Left ventricle myocardium superior (tissue), 1 donor: Measurements from ENCODE around the gene TP73. TPM values are rescaled to one million over a fixed set of nuclear protein-coding genes. Genes with fewer than 3 reads are reported as not detected.
A peak's percentile ranks its signal among the peaks of the same experiment; 100 is the strongest.
"Not testable (repeated sequence)": the region's sequence is repeated elsewhere in the genome, so short reads cannot be mapped to it uniquely, and the experiment has no call there.

ENCODE experiments used
- ATAC-seq: fragments of 200-7000 bp; cut with Tn5 transposase; one replicate; pipeline ENCODE4 v1.9.1; 2020; ENCODE audit warnings: mild to moderate bottlenecking, moderate library complexity
- DNase-seq: peaks from one replicate; pipeline ENCODE4 v3.0.0-alpha.2; 2020
- intact Hi-C: fragments of 100-400 bp; cut with micrococcal nuclease; formaldehyde crosslinking; loops from one replicate; pipeline ENCODE4 v1.11.0; 2022
- total RNA-seq: library from RNA; stranded (reverse); fragmentation: NEBNext Ultra II Directional; extraction: Animal tissue kit (Norgen Biotek cat#: 25700); gene quantifications from one replicate; pipeline ENCODE4 v1.2.1, GENCODE V29; 2021
- donor health status: DM: no; HTN: yes; CAD: no; lungs with severe emphysema.

TP73 gene
- total RNA-seq, 1 donor from 2014 or later = 0.05 TPM

DNA sequence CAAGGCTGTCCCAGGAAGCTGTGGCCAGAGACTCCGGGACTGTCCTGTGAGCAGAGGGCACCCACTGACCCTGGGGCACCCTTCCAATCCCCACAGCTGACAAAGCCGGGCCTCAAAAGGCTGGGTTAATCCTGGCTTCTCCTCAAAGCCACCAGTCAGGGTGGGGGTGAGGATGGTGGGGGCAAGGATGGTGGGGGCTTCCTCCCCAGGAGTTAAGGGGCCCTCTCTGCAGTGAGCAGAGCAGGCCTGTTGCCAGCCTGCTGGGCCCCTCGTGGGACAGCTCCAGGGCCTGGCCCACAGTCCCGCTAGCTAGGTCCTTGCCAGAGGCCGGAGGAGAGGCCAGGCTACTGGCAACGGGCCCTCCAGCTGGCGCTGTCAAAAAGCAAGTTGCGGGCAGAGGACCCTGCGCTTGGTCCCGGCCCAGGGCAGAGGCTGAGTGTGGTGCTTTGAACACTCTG is 62.0 kb downstream of the TP73 start:
- intact Hi-C loops = no loop called here
- DNase-seq = peak; percentile 70
- peak; percentile 67 for ATAC-seq

GRCh38 chr1:3714814-3715213 is 62.5 kb downstream of the TP73 start:
- ATAC-seq (no peak), DNase-seq (no peak)
- intact Hi-C loops = no loop called here

DNA sequence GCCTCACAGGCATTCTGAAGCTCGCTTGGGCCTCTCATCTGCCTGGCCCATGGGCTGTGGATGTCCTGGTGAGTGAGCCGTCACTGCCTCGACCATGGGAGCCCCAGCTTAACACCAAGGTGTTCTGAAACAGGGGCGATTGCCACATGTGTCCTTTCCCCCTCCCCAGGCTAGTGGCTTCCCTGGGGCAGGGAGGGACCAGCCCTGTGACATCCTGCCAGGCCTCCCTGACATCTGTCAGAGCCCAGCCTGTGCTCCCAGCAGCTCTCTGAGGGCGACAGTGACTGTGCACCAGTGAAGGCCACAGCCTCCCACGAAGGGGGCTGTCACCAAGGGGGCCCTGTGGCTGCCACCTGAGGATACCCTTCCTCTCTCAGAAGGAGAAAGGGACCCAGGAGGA is 64.0 kb downstream of the TP73 start:
- intact Hi-C loops = no loop called here
- DNase-seq = no peak
- no peak for ATAC-seq

DNA sequence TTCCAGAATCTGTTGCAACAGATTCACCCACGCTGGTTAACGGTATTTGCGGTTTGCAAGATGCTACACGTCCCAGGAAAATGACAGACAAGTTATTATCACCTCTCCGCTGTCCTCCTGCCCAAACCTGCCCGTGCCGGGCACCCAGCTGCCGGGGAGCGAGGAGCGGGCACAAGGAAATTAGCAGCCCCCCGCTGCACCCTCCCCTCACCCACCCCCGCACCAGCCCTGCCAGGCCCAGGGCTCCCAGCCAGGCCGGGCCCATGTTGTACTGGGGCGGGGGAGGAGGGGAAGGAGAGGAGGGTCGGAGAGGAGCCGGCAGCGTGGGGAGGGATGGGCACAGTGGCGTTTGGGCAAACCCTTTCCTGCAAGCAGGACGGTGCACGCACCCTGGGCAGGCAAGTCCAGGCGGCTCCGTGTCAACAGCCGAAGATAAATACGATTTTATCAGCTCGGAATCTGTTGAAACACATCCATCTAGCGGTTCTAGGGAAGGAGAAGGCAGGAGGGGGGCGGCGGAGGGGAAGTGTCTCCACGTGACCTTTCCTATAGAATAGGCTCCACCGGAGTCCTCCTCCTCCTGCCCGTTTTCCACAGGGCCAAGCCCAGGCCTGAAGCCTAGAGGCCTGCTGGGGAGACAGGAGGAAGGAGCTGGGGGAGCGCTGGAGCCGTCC is 64.9 kb downstream of the TP73 start:
- no peak for ATAC-seq
- DNase-seq = no peak
- intact Hi-C loops = no loop called here

DNA sequence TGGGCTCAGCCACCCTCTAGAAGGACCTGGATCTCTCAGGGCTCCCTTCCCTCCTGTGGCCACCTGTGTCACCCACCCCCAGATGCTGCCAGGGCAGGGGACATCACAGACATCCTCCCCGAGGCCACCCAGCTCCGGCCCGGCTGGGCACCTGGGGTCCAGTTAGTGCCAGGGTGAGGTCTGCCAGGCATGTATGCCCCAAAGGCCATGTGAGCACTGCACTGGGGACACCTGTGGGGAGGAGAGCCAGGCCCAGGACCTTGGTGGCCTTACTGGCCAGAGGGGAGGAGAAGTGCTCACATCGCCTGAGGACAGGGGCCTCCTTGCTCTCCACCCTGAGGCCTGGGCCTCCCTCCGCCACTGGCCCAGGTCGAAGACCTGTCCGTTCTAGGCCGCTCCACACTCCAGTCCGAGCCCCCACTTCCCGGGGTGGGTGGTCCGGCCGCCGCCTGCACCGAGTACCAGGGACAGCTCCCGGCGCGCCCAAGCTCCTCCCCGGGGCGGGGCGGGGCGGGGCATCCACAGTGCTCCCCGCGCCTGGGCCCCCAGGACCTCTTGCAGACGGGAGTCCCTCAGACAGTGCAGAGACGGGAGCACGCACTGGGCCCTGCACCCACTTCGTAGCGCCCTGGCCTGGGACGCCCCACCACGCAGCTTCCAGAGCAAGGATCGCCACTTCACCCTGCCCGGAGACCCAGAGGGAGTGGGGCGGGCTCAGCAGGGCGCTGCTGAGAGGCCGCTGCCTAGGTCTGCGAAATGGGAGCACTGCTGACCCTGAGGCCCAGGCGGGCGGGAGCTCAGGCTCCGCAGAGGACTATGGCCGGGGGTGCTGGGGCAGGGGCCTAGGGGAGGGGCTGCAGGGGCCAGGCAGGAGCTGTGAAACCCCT is 65.6 kb downstream of the TP73 start:
- no peak for DNase-seq
- ATAC-seq = peak; percentile 6
- intact Hi-C loops = no loop called here

- intact Hi-C loops = no loop called here
- no peak for DNase-seq
- no peak for ATAC-seq
These were observed 66.4 kb downstream of the TP73 start for GRCh38 chr1:3718764-3719163.

- no peak for DNase-seq
- intact Hi-C loops = no loop called here
- no peak for ATAC-seq
These were observed 69.7 kb downstream of the TP73 start for GRCh38 chr1:3721955-3722465.

GRCh38 chr1:3722846-3723245 is 70.5 kb downstream of the TP73 start:
- intact Hi-C loops = no loop called here
- DNase-seq (no peak), ATAC-seq (no peak)

DNA sequence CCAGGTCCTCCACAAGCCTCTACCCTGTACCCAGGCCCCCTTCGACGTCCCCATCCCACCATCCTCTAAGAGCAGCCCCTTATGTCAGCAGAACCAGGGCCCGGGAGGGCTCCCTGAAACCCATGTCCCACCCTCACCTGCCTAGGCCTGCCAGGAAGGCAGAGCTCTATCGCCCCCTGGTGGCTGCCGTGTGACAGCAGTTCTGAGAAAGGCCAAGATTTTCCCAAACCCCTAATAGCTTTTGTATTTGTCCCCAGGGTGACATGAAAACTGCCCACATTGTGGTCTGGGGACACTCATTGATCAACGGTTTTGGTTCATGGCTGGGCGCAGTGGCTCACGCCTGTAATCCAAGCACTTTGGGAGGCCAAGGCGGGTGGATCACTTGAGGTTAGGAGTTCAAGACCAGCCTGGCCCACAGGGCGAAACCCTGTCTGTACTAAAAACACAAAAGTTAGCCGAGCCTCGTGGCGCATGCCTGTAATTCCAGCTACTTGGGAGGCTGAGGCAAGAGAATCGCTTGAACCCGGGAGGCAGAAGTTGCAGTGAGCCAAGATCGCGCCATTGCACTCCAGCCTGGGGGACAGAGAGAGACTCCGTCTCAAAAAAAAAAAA is 72.2 kb downstream of the TP73 start:
- DNase-seq (peak; percentile 82), ATAC-seq (peak; percentile 63)
- intact Hi-C loops = not testable (repeated sequence)

GRCh38 chr1:3725366-3725765 is 73.0 kb downstream of the TP73 start:
- DNase-seq (no peak), ATAC-seq (no peak)
- intact Hi-C loops = no loop called here

DNA sequence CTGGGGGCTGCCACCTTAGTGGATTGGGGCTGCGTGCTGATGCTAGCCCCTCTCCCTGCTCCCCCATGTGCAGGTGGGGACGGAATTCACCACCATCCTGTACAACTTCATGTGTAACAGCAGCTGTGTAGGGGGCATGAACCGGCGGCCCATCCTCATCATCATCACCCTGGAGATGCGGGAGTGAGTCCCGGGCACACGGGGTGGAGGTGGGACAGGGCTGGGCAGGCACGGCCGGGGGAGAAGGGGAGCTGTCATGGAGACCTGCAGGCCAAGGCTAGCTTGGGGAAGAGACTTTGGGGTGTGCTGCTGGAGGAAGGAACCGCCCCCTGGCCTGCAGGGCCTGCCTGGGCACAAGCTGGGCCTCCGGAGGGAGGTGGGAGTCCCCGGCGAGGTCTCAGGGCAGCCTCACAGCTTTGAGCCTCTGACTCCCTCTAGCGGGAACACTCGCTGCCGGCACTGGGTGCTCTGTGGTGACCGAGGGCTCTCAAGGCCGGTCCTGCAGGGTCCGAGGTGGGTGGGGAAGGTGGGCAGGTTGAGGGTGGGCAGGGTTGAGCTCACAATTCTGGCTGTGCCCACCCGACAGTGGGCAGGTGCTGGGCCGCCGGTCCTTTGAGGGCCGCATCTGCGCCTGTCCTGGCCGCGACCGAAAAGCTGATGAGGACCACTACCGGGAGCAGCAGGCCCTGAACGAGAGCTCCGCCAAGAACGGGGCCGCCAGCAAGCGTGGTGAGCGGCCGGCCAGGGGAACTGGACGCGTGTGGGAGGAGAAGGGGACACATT is 74.9 kb downstream of the TP73 start:
- DNase-seq (no peak), ATAC-seq (peak; percentile 47)
- intact Hi-C loops = no loop called here

- no peak for DNase-seq
- ATAC-seq = no peak
- intact Hi-C loops = no loop called here
These were observed 75.8 kb downstream of the TP73 start for GRCh38 chr1:3727825-3728776.

- DNase-seq = no peak
- ATAC-seq = no peak
- intact Hi-C loops = no loop called here
These were observed 77.6 kb downstream of the TP73 start for GRCh38 chr1:3729594-3730542.

- intact Hi-C loops = no loop called here
- ATAC-seq (no peak), DNase-seq (no peak)
These were observed 78.4 kb downstream of the TP73 start for GRCh38 chr1:3730543-3731247.

DNA sequence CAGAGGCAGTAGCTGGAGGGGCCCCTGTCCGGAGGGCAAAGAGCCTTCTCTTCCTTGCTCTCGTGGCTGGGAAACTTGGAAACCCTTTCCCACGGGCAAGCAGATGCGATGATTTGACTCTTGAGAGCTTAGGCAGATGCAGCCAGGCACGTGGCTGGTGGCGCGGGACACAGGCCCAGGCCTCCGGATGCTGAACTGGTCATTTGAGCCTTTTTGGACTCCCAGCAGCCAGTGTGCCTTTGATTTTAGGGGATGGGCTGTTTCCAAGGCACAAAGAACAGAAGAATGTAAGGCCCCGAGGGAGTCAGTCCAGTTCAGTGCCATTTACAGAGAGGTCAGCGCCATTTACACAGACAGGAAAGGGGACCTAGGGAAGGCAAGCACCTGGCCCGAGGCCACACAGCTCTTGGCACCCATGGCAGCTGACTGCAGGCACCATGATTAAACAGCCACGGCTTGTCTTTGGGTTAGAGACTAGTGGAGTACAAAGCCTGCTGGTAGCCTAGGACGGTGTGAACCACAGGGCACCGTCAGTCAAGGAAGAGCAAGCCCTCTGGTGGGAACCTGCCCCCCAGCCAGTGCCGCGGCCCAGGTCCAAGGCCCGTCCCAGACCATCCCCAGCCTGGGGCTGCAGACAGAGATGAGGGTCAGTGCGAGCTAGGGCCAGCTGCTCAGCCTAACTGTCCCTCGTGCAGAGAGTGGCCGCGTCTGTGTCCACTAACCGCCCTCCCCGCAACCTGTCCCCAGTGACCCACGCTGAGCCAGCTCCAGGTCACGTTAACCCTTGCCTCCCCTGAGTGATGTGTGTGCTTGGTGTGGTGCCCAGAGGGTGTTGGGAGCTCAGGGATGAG is 79.5 kb downstream of the TP73 start:
- DNase-seq (no peak), ATAC-seq (peak; percentile 3)
- intact Hi-C loops = no loop called here
